Activated CD4-positive, CD25-positive, alpha-beta regulatory T cell treated with anti-CD3 and anti-CD28 coated beads, Interleukin-2, amount 50 U/mL, for 16 hours (primary cell): Measurements from ENCODE around the gene CLCN1.

Experiments
- DNase-seq: peaks from one replicate; pipeline ENCODE4 v3.0.0-alpha.2; 2020; ENCODE audit warnings: low read depth, low spot score

CLCN1 gene

GRCh38 chr7:143295870-143296269, 20.0 kb upstream of the CLCN1 start:
- DNase-seq = no peak

- no peak for DNase-seq
Observed at GRCh38 chr7:143296686-143297085, 19.2 kb upstream of the CLCN1 start.

- no peak for DNase-seq
Observed at GRCh38 chr7:143299346-143299745, 16.6 kb upstream of the CLCN1 start.

- peak; percentile 26 for DNase-seq
Observed at GRCh38 chr7:143299840-143300239, 16.1 kb upstream of the CLCN1 start.

- no peak for DNase-seq
Observed at GRCh38 chr7:143300959-143301935, 14.7 kb upstream of the CLCN1 start.

- DNase-seq = no peak
Observed at GRCh38 chr7:143303733-143304132, 12.2 kb upstream of the CLCN1 start.

GRCh38 chr7:143304938-143305337, 11.0 kb upstream of the CLCN1 start:
- DNase-seq = no peak

- DNase-seq = peak; percentile 45
Observed at GRCh38 chr7:143305423-143306070, 10.4 kb upstream of the CLCN1 start.

GRCh38 chr7:143308632-143309031, 7.3 kb upstream of the CLCN1 start:
- no peak for DNase-seq

- no peak for DNase-seq
Observed at GRCh38 chr7:143314127-143314526, 1.8 kb upstream of the CLCN1 start.

- no peak for DNase-seq
Observed at GRCh38 chr7:143316492-143316891, 581 bp downstream of the CLCN1 start.

GRCh38 chr7:143318661-143319060, 2.8 kb downstream of the CLCN1 start:
- no peak for DNase-seq

GRCh38 chr7:143320620-143321019, 4.7 kb downstream of the CLCN1 start:
- no peak for DNase-seq

GRCh38 chr7:143321242-143321641, 5.3 kb downstream of the CLCN1 start:
- no peak for DNase-seq

- no peak for DNase-seq
Observed at GRCh38 chr7:143321734-143322133, 5.8 kb downstream of the CLCN1 start.

GRCh38 chr7:143322760-143323633, 7.1 kb downstream of the CLCN1 start:
- no peak for DNase-seq

GRCh38 chr7:143323653-143324052, 7.7 kb downstream of the CLCN1 start:
- no peak for DNase-seq

GRCh38 chr7:143325240-143325639, 9.3 kb downstream of the CLCN1 start:
- DNase-seq = no peak

GRCh38 chr7:143327903-143328302, 12.0 kb downstream of the CLCN1 start:
- no peak for DNase-seq

- DNase-seq = no peak
Observed at GRCh38 chr7:143329471-143330170, 13.7 kb downstream of the CLCN1 start.

GRCh38 chr7:143331179-143331801, 15.4 kb downstream of the CLCN1 start:
- DNase-seq = no peak
